Activated naive CD8-positive, alpha-beta T cell (primary cell): Measurements from ENCODE around the gene RASSF5.

Experiments
- H3K27ac Mint-ChIP-seq: one replicate; pipeline ENCODE4 v1.8.0; 2021; ENCODE audit warnings: mixed read lengths
- H3K27me3 Mint-ChIP-seq: one replicate; pipeline ENCODE4 v1.8.0; 2021; ENCODE audit warnings: mixed read lengths
- H3K36me3 Mint-ChIP-seq: one replicate; pipeline ENCODE4 v1.8.0; 2021; ENCODE audit warnings: mixed read lengths
- H3K4me1 Mint-ChIP-seq: one replicate; pipeline ENCODE4 v1.8.0; 2021; ENCODE audit warnings: low read depth, mixed read lengths
- H3K4me3 Mint-ChIP-seq: one replicate; pipeline ENCODE4 v1.8.0; 2021; ENCODE audit warnings: mild to moderate bottlenecking, mixed read lengths
- H3K9me3 Mint-ChIP-seq: one replicate; pipeline ENCODE4 v1.8.0; 2021; ENCODE audit warnings: low read depth, mixed read lengths

RASSF5 gene

GRCh38 chr1:206512058-206512850, 4.9 kb downstream of the RASSF5 start:
- Mint-ChIP-seq H3K4me1 (peaks cover 16% of the 10 kb centered on the region), H3K27ac (no peak overlapping the region), H3K36me3 (no peaks in the 10 kb centered on the region), H3K27me3 (peaks cover 19% of the 10 kb centered on the region), H3K9me3 (no peaks in the 10 kb centered on the region), H3K4me3 (no peak overlapping the region)

DNA sequence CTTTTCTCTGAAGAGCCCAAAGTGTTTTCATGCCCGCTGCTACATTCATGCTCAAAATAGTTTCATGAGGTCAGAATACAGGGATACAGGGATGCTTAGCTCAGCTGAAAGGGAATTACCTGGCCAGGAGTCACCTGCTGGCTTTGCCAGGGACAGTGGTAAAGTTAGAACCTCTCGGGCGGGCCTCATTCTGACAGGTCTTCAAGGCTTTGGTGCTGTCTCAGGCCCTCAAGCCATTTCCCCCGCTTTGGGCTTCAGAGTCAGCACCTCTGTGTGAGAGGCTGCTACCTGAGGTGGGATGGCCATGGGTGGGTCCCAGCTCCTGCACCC, 5.5 kb downstream of the RASSF5 start:
- H3K27me3 Mint-ChIP-seq, result peaks cover 19% of the 10 kb centered on the region
- H3K9me3 Mint-ChIP-seq, result no peaks in the 10 kb centered on the region
- H3K4me3 Mint-ChIP-seq, result no peak overlapping the region
- H3K36me3 Mint-ChIP-seq, result no peaks in the 10 kb centered on the region
- peaks cover 16% of the 10 kb centered on the region for H3K4me1 Mint-ChIP-seq
- no peak overlapping the region for H3K27ac Mint-ChIP-seq

GRCh38 chr1:206513312-206514111, 6.2 kb downstream of the RASSF5 start:
- no peaks in the 10 kb centered on the region for H3K9me3 Mint-ChIP-seq
- H3K27ac Mint-ChIP-seq, result no peak overlapping the region
- no peaks in the 10 kb centered on the region for H3K36me3 Mint-ChIP-seq
- peaks cover 10% of the 10 kb centered on the region for H3K4me1 Mint-ChIP-seq
- peaks cover 19% of the 10 kb centered on the region for H3K27me3 Mint-ChIP-seq
- H3K4me3 Mint-ChIP-seq, result no peak overlapping the region

- Mint-ChIP-seq H3K27ac (no peak overlapping the region), H3K4me1 (no peaks in the 10 kb centered on the region), H3K4me3 (no peak overlapping the region), H3K27me3 (peaks cover 9% of the 10 kb centered on the region), H3K9me3 (no peaks in the 10 kb centered on the region), H3K36me3 (no peaks in the 10 kb centered on the region)
Measured at GRCh38 chr1:206514813-206515387, 7.6 kb downstream of the RASSF5 start.

DNA sequence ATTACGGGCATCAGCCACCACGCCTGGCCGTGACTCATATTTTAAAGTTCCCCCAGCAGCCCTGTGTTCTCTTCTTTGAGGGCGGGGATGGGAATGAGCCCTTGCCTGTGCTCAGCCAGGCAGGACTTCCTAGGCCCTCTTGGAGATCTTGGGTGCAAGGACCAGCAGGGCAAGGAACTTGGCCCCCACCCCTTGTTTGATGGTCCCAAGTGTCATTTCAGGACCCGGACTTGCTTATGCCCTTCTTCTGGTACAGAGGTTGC, 9.3 kb downstream of the RASSF5 start:
- H3K27me3 Mint-ChIP-seq, result no peaks in the 10 kb centered on the region
- H3K9me3 Mint-ChIP-seq, result no peaks in the 10 kb centered on the region
- no peaks in the 10 kb centered on the region for H3K36me3 Mint-ChIP-seq
- H3K4me3 Mint-ChIP-seq, result no peak overlapping the region
- H3K4me1 Mint-ChIP-seq, result no peaks in the 10 kb centered on the region
- no peak overlapping the region for H3K27ac Mint-ChIP-seq

DNA sequence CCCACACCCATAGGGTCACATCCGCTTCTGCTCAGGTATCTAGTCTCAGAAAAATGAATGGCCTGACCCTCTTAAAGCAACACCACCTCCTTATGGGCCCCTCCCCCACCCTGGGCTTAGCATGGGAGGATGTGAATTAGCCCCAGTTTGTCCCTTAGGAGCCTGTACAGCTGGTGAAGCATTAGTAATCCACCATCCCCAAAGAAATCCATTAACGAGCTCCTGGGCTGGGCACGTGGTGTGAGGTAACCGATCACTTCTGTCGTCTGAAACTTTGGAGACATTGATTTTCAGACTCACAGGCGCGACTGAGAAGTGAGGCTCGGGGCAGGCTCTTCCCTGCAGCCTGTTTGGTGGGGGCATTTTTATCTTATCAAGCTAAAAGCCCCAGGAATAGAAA, 10.5 kb downstream of the RASSF5 start:
- H3K4me1 Mint-ChIP-seq, result no peaks in the 10 kb centered on the region
- H3K4me3 Mint-ChIP-seq, result no peak overlapping the region
- no peaks in the 10 kb centered on the region for H3K27me3 Mint-ChIP-seq
- H3K9me3 Mint-ChIP-seq, result no peaks in the 10 kb centered on the region
- H3K36me3 Mint-ChIP-seq, result no peaks in the 10 kb centered on the region
- H3K27ac Mint-ChIP-seq, result no peak overlapping the region

DNA sequence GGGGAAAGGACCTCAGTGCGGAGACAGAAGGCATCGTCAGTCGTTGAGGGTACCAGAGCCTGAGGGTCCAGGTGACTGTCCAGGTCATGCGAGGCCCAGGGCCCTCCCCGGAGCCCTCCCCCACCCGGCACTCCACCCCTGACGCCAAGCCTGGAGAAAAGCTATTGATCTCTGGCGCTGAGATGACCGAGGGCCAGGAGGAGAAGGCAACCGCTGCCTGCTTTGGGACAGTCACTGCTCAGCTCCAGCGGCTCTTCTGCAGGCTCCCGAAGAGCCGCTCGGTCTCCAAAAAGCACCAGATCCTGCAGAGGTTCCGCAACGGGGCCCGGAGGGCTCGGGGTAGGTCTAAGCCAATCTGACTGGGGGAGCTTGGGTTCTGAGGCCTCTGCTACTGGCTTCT, 10.9 kb downstream of the RASSF5 start:
- Mint-ChIP-seq H3K9me3 (no peaks in the 10 kb centered on the region), H3K4me3 (no peak overlapping the region), H3K27me3 (no peaks in the 10 kb centered on the region), H3K27ac (no peak overlapping the region), H3K4me1 (no peaks in the 10 kb centered on the region), H3K36me3 (no peaks in the 10 kb centered on the region)

GRCh38 chr1:206518743-206519142, 11.4 kb downstream of the RASSF5 start:
- Mint-ChIP-seq H3K36me3 (no peaks in the 10 kb centered on the region), H3K9me3 (no peaks in the 10 kb centered on the region), H3K4me1 (no peaks in the 10 kb centered on the region), H3K27ac (no peak overlapping the region), H3K27me3 (no peaks in the 10 kb centered on the region), H3K4me3 (no peak overlapping the region)

DNA sequence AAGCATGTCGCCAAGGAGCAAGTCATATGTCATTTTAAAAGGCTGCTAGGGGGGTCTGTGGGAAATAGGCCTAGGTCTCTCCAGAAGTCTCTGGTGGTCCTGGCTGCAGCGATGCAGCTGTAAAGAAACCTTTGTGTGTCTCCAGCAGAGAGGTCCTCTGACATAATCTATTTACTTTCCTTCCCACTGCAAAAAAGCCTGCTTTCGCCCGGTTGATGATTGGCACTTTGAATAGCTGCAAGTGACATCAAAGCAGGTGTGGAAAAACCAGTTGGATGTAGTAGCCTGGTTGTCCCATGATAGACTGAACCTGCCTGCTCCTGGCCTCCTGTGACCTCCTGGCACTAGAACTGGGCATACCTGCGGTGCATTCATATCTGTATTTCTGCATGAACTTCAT, 13.8 kb downstream of the RASSF5 start:
- Mint-ChIP-seq H3K27me3 (no peaks in the 10 kb centered on the region), H3K36me3 (no peaks in the 10 kb centered on the region), H3K4me3 (no peak overlapping the region), H3K4me1 (peaks cover 4% of the 10 kb centered on the region), H3K27ac (no peak overlapping the region), H3K9me3 (no peaks in the 10 kb centered on the region)

- H3K27me3 Mint-ChIP-seq, result no peaks in the 10 kb centered on the region
- H3K27ac Mint-ChIP-seq, result no peak overlapping the region
- no peak overlapping the region for H3K4me3 Mint-ChIP-seq
- peaks cover 4% of the 10 kb centered on the region for H3K4me1 Mint-ChIP-seq
- no peaks in the 10 kb centered on the region for H3K9me3 Mint-ChIP-seq
- H3K36me3 Mint-ChIP-seq, result no peaks in the 10 kb centered on the region
Measured at GRCh38 chr1:206521694-206522402, 14.5 kb downstream of the RASSF5 start.

DNA sequence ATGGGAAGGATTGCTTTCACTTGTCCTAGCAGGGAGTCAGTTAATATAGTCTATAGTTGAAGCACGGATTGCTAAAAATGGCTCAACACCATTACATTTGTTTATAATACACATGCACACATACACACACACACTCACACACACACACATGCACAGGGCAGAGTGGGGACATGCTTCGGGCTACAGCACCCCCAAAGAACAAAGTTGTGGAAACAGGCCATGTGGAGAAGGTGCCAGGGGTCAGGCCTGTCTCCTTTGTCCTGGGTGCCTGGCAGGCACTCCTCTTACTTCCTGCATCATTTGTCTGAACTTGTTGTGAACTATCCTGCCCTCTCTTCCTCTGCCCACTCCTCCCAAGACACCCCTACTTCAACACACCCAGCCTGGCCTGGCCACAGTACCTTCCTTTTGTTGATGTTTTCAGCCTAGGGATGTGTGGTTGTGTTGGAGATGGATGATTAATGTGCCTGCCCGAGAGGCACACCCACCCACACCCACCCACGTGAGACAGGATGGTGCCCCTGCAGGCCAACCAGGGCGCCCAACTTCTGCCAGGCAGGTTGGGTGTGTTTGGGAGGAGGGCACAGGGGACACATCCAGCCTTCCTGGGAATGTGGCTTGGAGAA, 17.5 kb downstream of the RASSF5 start:
- H3K27me3 Mint-ChIP-seq, result no peaks in the 10 kb centered on the region
- H3K27ac Mint-ChIP-seq, result no peak overlapping the region
- H3K4me3 Mint-ChIP-seq, result no peak overlapping the region
- H3K4me1 Mint-ChIP-seq, result peaks cover 4% of the 10 kb centered on the region
- H3K9me3 Mint-ChIP-seq, result no peaks in the 10 kb centered on the region
- H3K36me3 Mint-ChIP-seq, result no peaks in the 10 kb centered on the region

GRCh38 chr1:206526064-206526911, 19.0 kb downstream of the RASSF5 start:
- Mint-ChIP-seq H3K4me1 (peaks cover 4% of the 10 kb centered on the region), H3K27me3 (no peaks in the 10 kb centered on the region), H3K27ac (no peak overlapping the region), H3K4me3 (no peak overlapping the region), H3K9me3 (no peaks in the 10 kb centered on the region), H3K36me3 (no peaks in the 10 kb centered on the region)

DNA sequence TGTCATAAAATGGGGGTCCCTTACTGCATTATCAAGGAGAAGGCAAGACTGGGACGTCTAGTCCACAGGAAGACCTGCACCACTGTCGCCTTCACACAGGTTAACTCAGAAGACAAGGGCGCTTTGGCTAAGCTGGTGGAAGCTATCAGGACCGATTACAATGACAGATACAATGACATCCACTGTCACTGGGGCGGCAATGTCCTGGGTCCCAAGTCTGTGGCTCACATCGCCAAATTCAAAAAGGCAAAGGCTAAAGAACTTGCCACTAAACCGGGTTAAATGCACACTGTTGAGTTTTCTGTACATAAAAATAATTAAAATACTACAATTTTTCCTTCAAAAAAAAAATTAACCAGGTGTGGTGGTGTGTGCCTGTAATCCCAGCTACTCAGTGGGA, 22.1 kb downstream of the RASSF5 start:
- Mint-ChIP-seq H3K27ac (no peak overlapping the region), H3K36me3 (no peaks in the 10 kb centered on the region), H3K4me1 (peaks cover 4% of the 10 kb centered on the region), H3K4me3 (no peak overlapping the region), H3K9me3 (no peaks in the 10 kb centered on the region), H3K27me3 (no peaks in the 10 kb centered on the region)

- Mint-ChIP-seq H3K9me3 (no peaks in the 10 kb centered on the region), H3K27ac (no peak overlapping the region), H3K4me1 (no peaks in the 10 kb centered on the region), H3K36me3 (no peaks in the 10 kb centered on the region), H3K4me3 (no peak overlapping the region), H3K27me3 (no peaks in the 10 kb centered on the region)
Measured at GRCh38 chr1:206532368-206532767, 25.0 kb downstream of the RASSF5 start.
